HL-60 (cell line): ENCODE data around the gene STIM2.

Experiments
- CTCF ChIP-seq: IDR thresholded peaks from one replicate; pipeline ENCODE4 v1.5.1; 2011; ENCODE audit warnings: low read length, control low read depth, inconsistent platforms; ENCODE audit not compliant: insufficient read depth
- POLR2AphosphoS5 ChIP-seq: IDR thresholded peaks from 2 replicates; pipeline ENCODE4 v1.6.1; 2012; ENCODE audit warnings: low read depth

- no peak for TF ChIP-seq POLR2AphosphoS5
- no peak for TF ChIP-seq CTCF
Measured at GRCh38 chr4:26861434-26862186, 969 bp downstream of the STIM2 start.
